RKO (cell line): ENCODE data around the gene ERBIN.
"Not testable (repeated sequence)": the region's sequence is repeated elsewhere in the genome, so short reads cannot be mapped to it uniquely, and the experiment has no call there.

Experiments
- DNase-seq: peaks from one replicate; pipeline ENCODE4 v3.0.0-alpha.2; 2016; ENCODE audit warnings: low spot score

The ERBIN gene, protein sequence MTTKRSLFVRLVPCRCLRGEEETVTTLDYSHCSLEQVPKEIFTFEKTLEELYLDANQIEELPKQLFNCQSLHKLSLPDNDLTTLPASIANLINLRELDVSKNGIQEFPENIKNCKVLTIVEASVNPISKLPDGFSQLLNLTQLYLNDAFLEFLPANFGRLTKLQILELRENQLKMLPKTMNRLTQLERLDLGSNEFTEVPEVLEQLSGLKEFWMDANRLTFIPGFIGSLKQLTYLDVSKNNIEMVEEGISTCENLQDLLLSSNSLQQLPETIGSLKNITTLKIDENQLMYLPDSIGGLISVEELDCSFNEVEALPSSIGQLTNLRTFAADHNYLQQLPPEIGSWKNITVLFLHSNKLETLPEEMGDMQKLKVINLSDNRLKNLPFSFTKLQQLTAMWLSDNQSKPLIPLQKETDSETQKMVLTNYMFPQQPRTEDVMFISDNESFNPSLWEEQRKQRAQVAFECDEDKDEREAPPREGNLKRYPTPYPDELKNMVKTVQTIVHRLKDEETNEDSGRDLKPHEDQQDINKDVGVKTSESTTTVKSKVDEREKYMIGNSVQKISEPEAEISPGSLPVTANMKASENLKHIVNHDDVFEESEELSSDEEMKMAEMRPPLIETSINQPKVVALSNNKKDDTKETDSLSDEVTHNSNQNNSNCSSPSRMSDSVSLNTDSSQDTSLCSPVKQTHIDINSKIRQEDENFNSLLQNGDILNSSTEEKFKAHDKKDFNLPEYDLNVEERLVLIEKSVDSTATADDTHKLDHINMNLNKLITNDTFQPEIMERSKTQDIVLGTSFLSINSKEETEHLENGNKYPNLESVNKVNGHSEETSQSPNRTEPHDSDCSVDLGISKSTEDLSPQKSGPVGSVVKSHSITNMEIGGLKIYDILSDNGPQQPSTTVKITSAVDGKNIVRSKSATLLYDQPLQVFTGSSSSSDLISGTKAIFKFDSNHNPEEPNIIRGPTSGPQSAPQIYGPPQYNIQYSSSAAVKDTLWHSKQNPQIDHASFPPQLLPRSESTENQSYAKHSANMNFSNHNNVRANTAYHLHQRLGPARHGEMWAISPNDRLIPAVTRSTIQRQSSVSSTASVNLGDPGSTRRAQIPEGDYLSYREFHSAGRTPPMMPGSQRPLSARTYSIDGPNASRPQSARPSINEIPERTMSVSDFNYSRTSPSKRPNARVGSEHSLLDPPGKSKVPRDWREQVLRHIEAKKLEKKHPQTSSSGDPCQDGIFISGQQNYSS (N-terminal part only)

GRCh38 chr5:65926276-65926783 is at the start of gene ERBIN:
Gene ERBIN (plus strand): TSS chr5:65926575. CDS start chr5:65992719, 66,144 bp downstream.
- peak; percentile 81 for DNase-seq

GRCh38 chr5:65876970-65877369 is 49.4 kb upstream of the ERBIN start:
- no peak for DNase-seq

GRCh38 chr5:65879668-65880256 is 46.6 kb upstream of the ERBIN start:
- peak; percentile 86 for DNase-seq

DNA sequence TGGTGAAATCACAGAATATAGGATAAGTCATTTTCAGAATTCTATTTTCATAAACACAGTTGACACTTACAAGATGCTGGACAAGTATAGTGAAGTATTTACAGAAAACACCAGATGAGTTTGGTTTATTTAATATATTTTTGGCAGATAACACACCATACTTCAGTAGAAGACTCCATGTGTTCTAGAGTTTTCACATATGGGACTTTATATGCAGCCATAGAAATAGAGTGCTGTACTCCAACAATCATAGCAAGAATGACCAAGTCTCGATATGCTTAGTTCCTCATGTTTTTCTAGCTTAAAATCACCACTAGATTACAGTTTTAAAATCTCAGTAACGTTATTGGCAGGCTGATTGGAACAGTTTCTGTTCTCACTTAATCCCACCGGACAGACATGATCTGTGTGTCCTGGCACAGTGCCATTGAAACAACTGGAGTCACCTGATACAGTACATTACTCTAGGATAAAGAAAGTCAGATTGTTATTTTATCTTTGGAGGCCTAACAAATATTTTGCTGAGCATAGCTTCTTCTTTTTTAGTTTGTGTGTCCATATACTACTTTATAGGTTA is 45.8 kb upstream of the ERBIN start:
- no peak for DNase-seq

GRCh38 chr5:65882278-65882677 is 44.1 kb upstream of the ERBIN start:
- no peak for DNase-seq

DNA sequence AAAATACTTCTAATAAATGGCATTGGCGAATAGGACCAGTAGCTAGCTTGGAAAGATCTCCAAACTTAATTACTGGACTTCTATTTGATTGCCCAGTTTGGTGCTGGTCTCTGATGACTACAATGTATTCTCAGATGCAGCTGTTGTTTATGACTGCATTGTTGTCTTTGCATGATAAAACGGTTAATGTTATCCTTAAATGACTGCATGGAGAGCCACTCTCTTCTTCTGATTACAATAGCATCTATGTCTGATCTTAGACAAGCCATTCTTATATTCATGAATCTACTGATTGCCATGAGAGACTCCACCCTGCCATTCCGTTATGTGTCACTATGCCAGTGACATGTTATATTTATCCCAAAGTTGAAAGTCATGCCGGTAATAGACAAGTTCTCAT is 42.9 kb upstream of the ERBIN start:
- DNase-seq, result no peak

DNA sequence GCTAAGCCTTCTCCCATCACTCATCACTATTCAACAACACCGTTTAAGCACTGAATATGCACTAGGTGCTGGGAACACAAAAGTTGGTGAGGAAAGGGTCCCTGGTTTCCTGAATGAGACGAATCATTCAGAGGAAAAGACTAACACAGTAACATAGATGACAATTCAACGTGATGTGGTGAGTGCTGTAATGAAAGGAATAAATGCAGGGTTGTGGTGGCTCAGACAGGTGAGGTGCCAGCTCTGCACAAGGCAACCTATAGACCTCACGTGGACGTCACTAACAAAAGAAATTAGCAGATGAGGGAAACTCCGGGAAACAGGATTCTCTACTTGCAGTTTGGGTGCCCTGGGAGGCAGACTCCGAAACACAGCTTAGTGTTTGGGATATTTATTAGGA is 40.0 kb upstream of the ERBIN start:
- no peak for DNase-seq

GRCh38 chr5:65892024-65892423 is 34.4 kb upstream of the ERBIN start:
- not testable (repeated sequence) for DNase-seq

GRCh38 chr5:65892801-65893200 is 33.6 kb upstream of the ERBIN start:
- no peak for DNase-seq

GRCh38 chr5:65893749-65894430 is 32.5 kb upstream of the ERBIN start:
- no peak for DNase-seq

DNA sequence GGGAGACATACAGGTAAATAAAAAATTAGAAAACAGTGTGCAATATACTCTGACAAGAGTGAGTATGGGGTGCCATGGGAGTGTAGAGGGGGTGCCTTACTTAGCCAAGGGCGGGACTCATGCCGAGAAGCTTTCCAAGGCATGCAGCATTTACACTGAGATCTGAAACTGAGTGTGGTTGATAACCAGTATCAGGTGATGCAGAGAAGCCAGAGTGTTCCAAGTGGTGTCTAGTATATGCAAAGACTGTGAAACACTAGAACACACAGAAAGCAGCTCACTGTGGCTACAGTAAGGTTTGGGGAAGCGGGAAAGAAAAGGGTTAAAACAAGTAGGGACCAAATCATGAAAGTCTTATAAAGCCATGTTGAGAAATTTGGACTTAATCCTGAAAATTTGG is 30.5 kb upstream of the ERBIN start:
- no peak for DNase-seq

DNA sequence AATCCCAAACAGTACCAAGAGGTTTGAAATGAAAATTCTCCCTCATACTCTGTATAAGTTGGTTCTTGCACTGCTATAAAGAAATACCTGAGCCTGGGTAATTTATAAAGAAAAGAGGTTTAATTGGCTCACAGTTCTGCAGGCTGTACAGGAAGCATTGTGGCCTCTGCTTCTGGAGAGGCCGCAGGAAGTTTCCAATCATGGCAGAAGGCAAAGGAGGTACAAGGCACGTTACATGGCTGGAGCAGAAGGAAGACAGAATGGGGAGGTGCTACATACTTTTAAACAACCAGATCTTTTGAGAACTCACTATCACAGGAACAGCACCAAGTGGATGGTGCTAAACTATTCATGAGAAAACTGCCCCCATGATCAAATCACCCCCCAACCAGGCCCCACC is 25.6 kb upstream of the ERBIN start:
- no peak for DNase-seq

DNA sequence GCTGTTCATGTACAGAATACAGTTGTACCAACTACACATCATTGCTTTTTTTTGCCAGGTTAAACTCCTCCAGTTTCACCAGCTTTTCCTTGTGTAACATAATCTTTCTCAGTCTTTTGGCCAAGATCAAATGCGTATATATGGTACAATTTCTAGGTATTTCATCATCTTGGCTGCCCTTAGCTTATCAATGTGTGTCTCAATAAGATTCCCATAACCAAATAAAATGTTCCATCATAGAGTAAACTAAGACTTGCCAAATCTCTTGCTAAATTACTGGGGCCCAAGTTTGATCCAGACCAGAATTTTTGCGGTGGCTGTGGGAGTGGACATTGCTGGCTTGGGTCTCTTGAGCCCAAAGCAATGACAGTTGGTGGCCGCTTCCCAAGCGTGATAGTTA is 24.3 kb upstream of the ERBIN start:
- no peak for DNase-seq

- DNase-seq, result no peak
Observed at GRCh38 chr5:65903581-65903980, 22.8 kb upstream of the ERBIN start.

DNA sequence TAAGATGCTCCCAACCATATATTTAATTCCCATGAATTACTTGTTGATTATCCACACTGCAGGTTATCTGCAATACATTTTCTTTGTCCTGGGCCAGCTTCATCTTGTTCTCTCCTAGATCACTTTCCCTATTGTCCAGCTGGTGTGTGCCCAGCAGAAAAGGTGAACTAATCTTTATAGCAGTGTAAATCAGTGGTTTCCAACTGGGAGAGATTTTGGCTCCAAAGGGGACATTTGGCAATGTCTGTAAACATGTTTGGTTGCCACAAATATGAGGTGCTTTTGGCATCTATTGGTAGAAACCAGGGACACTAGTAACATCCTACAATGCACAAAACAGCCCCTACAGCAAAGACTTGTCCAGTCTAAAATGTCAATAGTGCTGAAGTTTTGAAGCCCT is 20.1 kb upstream of the ERBIN start:
- no peak for DNase-seq

- DNase-seq, result peak; percentile 23
Observed at GRCh38 chr5:65907135-65907534, 19.2 kb upstream of the ERBIN start.

GRCh38 chr5:65910711-65911110 is 15.7 kb upstream of the ERBIN start:
- no peak for DNase-seq

DNA sequence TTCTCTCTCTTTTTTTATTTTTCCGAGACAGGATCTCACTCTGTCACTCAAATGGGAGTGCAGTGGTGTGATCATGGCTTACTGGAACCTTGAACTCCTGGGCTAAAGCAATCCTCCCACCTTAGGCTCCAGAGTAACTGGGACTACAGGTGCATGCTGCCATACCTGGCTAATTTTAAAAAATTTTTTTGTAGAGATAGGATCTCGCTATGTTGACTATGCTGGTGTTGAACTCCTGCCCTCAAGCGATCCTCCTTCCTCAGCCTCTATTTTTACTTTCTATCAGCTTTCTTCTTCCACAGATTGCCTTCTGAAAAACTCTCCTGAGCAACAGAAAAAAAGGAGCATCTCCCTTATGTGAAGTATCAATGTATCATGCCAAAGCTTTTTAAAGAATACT is 14.1 kb upstream of the ERBIN start:
- no peak for DNase-seq

DNA sequence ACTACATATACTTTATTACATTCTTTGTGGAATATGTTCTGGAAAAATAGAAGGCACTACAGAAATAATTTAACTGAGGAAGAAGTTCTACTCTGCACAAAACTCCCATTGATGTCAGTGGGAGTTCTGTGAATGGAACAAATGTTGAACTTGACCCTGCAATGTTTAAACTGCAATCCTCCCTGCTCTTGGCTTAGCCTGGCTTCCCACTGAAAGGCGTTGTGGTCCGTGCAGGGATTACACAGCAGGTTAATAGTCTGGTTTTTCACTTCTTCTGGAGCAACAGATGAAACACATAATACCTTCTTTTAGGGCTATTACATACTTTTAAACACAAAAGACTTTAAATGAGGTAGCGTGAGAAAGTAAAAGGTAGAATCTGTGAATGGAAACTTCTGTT is 12.9 kb upstream of the ERBIN start:
- DNase-seq, result no peak

DNA sequence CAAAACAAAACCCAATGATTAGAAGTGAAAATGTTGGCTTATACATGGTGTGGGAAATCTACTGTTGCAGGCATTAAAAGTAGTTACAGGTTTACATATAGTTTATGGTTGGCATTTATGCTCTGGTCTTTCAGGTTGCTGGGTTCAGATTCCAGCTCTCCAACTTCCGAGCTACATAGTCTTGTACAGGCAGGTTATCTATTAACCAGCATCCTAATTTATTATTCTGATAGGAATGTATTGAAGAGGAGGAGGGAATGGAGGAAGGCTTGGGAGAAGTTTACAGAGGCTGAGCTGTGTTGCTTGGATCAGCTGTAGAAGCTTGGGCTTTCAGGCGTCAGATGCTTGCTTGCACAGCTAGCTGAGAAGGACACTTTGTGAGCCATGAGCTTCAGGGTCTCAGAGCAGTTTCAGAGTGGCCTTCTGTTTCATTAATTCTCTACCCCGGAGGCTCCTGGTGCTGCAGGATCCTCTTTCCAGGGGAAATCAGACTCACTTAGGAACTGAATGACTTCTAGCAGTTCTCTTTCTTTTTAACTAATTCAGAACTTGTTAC is 11.7 kb upstream of the ERBIN start:
- no peak for DNase-seq

DNA sequence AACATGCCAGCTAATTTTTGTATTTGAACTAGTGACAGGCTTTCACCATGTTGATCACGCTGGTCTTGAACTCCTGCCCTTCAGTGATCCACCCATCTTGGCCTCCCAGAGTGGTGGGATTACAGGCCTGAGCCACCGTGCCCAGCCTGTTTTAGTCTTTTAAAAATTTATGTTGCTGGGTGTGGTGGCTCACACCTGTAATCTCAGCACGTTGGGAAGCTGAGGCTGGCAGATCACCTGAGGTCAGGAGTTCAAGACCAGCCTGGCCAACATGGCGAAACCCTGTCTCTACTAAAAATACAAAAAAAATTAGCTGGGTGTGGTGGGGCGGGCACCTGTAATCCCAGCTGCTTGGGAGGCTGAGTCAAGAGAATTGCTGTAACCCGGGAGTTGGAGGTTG is 10.7 kb upstream of the ERBIN start:
- not testable (repeated sequence) for DNase-seq
